Hair follicle dermal papilla cell (primary cell): ENCODE results near the gene ZFP37. TPM values are rescaled to one million over a fixed set of nuclear protein-coding genes. Genes with fewer than 3 reads are reported as not detected.

Experiments
- total RNA-seq: library from RNA; depleted of rRNA; stranded (reverse); fragments of >200 nt; gene quantifications from 2 replicates; pipeline ENCODE4 v1.2.3, GENCODE V29; 2012

Gene ZFP37
- total RNA-seq = 3.6 and 4.5 TPM in 2 replicates

DNA sequence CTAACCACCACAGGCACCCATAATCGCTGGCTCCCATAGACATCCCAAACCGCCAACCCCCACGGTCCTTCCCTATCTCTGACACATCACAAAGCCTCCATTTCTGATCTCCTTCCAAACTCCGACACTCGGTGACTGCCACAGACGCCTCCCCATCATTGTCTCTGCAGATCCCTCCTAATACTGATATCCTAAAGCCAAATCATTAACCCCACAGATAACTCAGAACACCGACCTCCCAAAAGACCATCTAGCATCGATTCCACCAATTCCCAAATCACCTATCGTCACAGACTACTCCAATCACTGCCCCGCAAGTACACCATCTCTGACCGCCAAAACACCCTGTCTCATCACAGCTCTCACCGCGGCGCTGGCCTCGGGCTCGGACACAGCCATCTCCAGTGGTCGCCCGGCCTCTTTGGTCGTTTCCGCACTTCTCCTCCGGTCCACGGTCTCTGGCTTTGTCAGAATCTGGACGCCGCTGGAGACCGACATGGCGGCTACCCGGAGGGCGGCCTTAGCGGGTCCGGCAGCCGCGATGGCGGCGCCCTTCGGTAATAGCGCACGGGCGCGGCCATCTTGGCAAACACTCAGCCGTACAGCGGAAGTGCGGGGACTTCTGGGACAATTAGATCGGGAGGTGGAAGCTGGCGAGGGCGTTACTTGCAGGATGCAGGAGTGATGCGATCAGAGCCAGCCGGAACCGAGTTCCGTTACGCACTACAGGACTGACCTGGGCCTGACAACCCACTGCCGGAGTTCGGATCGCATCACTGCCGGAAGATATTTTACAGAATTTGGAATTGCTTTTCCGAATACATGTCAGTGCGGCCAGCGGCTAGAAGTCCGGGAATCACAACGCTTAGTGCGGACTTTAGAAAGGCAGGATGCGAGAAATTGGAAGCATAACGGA lies at the start of gene ZFP37:
Gene ZFP37, minus strand, starts transcription at position 534 of the 916 bp plus-strand sequence. Its CDS starts 36 bp downstream, at position 498.

DNA sequence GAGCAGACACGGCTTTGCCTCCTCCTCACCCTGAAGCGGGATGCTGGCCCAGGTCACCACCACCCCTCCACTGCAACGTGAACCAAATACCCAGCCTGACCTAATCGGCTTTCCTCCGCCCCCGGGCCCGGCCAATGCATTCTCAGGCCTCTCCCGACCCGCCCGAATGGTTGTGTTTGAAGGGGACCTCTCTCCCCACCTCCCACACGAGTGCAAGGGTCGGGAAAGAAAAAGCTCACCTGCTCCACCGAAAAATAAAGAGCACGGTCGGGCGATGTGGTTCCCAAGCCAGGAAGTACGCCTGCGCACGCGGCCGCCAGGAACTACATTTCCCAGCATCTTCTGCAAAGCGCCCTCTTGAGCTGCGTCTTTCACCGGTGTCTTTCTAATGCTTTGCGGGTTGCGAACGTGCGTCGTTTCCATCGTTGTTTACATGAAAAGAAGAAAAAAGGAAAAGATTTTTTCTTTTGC lies 44.6 kb downstream of the ZFP37 start, which contains the start of gene ZNF883:
Gene ZNF883, minus strand, starts transcription at position 282 of the 471 bp plus-strand sequence.

Other genes with a start within 250 kb of the ZFP37 start
- not detected in 2 replicates for gene SLC46A2, start 165.8 kb downstream of the ZFP37 start, total RNA-seq
- gene ZNF883, start 44.5 kb downstream of the ZFP37 start, total RNA-seq = 4.7 and 6.3 TPM in 2 replicates
- 9.4 and 15.4 TPM in 2 replicates for gene SLC31A2, start 94.3 kb upstream of the ZFP37 start, total RNA-seq
- 28.2 and 30.5 TPM in 2 replicates for gene FKBP15, start 164.6 kb upstream of the ZFP37 start, total RNA-seq
- gene SLC31A1, start 164.8 kb upstream of the ZFP37 start, total RNA-seq = 24.8 and 26.3 TPM in 2 replicates
- 30.7 and 34.0 TPM in 2 replicates for gene CDC26, start 218.8 kb upstream of the ZFP37 start, total RNA-seq
- gene PRPF4, start 218.9 kb upstream of the ZFP37 start, total RNA-seq = 17.0 and 22.6 TPM in 2 replicates
- not detected in 2 replicates for gene RNF183, start 246.7 kb upstream of the ZFP37 start, total RNA-seq